AG04449 (cell line): ENCODE data around the gene TLE4.

ENCODE experiments used
- CTCF ChIA-PET: fragments of 350-600 bp; formaldehyde crosslinking; extraction: SDS; loops from one replicate; lab custom pipeline; 2021; ENCODE audit warnings: antibody characterized with exemption; lab: Yijun Ruan, JAX
- POLR2A ChIA-PET: fragments of 400-600, 350-600 bp; formaldehyde crosslinking; extraction: SDS; loops from one replicate; lab custom pipeline; 2020; ENCODE audit warnings: antibody characterized with exemption, inconsistent platforms; lab: Yijun Ruan, JAX
- DNase-seq: peaks from one replicate; pipeline ENCODE4 v3.0.0-alpha.2; 2010; ENCODE audit warnings: low read depth, low spot score
- H3K4me3 ChIP-seq: 2 replicates; pipeline ENCODE4 v1.5.1; 2011; ENCODE audit warnings: low read depth, mild to moderate bottlenecking, control low read depth, low read length
- CTCF ChIP-seq: IDR thresholded peaks from one replicate; pipeline ENCODE4 v1.5.1; 2011; ENCODE audit warnings: mild to moderate bottlenecking, moderate library complexity, low read length, control low read depth, inconsistent platforms; ENCODE audit not compliant: insufficient read depth; ENCODE audit errors: missing control alignments

TLE4 gene

GRCh38 chr9:79684059-79684458 is 112.3 kb downstream of the TLE4 start:
- ChIA-PET POLR2A (interaction anchor here (2.0 kb wide), 1 partner anchor 11 kb away, joined by 6 read pairs; no protein-coding TSS in a partner anchor), CTCF (interaction anchor here (1.4 kb wide), 1 partner anchor 17 kb away, joined by 3 read pairs; no protein-coding TSS in a partner anchor)
- TF ChIP-seq CTCF, result no peak

GRCh38 chr9:79684711-79685575 is 113.2 kb downstream of the TLE4 start:
- no peak for DNase-seq
- no peak for TF ChIP-seq CTCF
- CTCF ChIA-PET, result interaction anchor here (1.4 kb wide), 1 partner anchor 18 kb away, joined by 3 read pairs; no protein-coding TSS in a partner anchor
- no peak overlapping the region for H3K4me3 ChIP-seq
- POLR2A ChIA-PET, result interaction anchor here (1.2 to 2.0 kb wide), 2 partner anchors 10 to 74 kb away, joined by 3 to 6 read pairs; no protein-coding TSS in a partner anchor

More at GRCh38 chr9:79684059-79684458, 112.3 kb downstream of the TLE4 start:
- H3K4me3 ChIP-seq, result no peak overlapping the region
- no peak for DNase-seq

GRCh38 chr9:79685577-79685976 is 113.8 kb downstream of the TLE4 start:
- ChIA-PET POLR2A (interaction anchor here (1.2 to 2.0 kb wide), 2 partner anchors 9 to 75 kb away, joined by 3 to 6 read pairs; no protein-coding TSS in a partner anchor), CTCF (no interaction called here)
- no peak for TF ChIP-seq CTCF
- no peak overlapping the region for H3K4me3 ChIP-seq
- DNase-seq, result peak; percentile 67

GRCh38 chr9:79686381-79687130 is 114.8 kb downstream of the TLE4 start:
- CTCF ChIA-PET, result interaction anchor here (1.3 kb wide), 1 partner anchor 9 kb away, joined by 3 read pairs; no protein-coding TSS in a partner anchor

GRCh38 chr9:79687131-79687447 is 115.3 kb downstream of the TLE4 start:
- DNase-seq, result no peak
- no peak for TF ChIP-seq CTCF
- ChIA-PET CTCF (interaction anchor here (1.3 kb wide), 1 partner anchor 8 kb away, joined by 3 read pairs; no protein-coding TSS in a partner anchor), POLR2A (no interaction called here)
- no peak overlapping the region for H3K4me3 ChIP-seq

More at GRCh38 chr9:79686381-79687130, 114.8 kb downstream of the TLE4 start:
- POLR2A ChIA-PET, result no interaction called here
- no peak overlapping the region for H3K4me3 ChIP-seq
- no peak for TF ChIP-seq CTCF
- DNase-seq, result peak; percentile 81
